Ishikawa (cell line): ENCODE results near the gene CYP1B1.

Source experiments
- CEBPB ChIP-seq: IDR thresholded peaks from 2 replicates; pipeline ENCODE4 v1.6.1; 2012
- CREB1 ChIP-seq: IDR thresholded peaks from 2 replicates; pipeline ENCODE4 v1.6.1; 2012; ENCODE audit warnings: low read depth
- EGR1 ChIP-seq: IDR thresholded peaks from 2 replicates; pipeline ENCODE4 v1.6.1; 2012
- EP300 ChIP-seq: IDR thresholded peaks from 2 replicates; pipeline ENCODE4 v1.6.1; 2012; ENCODE audit warnings: borderline replicate concordance
- FOXM1 ChIP-seq: IDR thresholded peaks from 2 replicates; pipeline ENCODE4 v1.6.1; 2012; ENCODE audit warnings: low read depth, borderline replicate concordance
- NFIC ChIP-seq: IDR thresholded peaks from 2 replicates; pipeline ENCODE4 v1.6.1; 2012
- RAD21 ChIP-seq: IDR thresholded peaks from 2 replicates; pipeline ENCODE4 v1.6.1; 2012; ENCODE audit warnings: low read depth
- TAF1 ChIP-seq: IDR thresholded peaks from 2 replicates; pipeline ENCODE4 v1.6.1; 2012; ENCODE audit warnings: low read depth, mild to moderate bottlenecking
- TCF12 ChIP-seq: IDR thresholded peaks from 2 replicates; pipeline ENCODE4 v1.6.1; 2012; ENCODE audit warnings: low read depth
- TEAD4 ChIP-seq: IDR thresholded peaks from 2 replicates; pipeline ENCODE4 v1.6.1; 2012
- YY1 ChIP-seq: IDR thresholded peaks from 2 replicates; pipeline ENCODE4 v1.6.1; 2012; ENCODE audit warnings: low read depth
- ZBTB7A ChIP-seq: IDR thresholded peaks from 2 replicates; pipeline ENCODE4 v1.6.1; 2012; ENCODE audit warnings: low read depth
- TF ChIP-seq, protein P1 (sequence below): IDR thresholded peaks from 2 replicates; pipeline ENCODE4 v1.6.1; 2012
- TF ChIP-seq, protein P2 (sequence below): IDR thresholded peaks from 2 replicates; pipeline ENCODE4 v1.6.1; 2012
- TF ChIP-seq, protein P3 (sequence below): IDR thresholded peaks from 2 replicates; pipeline ENCODE4 v1.6.1; 2012; ENCODE audit warnings: low read depth, mild to moderate bottlenecking

CYP1B1 gene

DNA sequence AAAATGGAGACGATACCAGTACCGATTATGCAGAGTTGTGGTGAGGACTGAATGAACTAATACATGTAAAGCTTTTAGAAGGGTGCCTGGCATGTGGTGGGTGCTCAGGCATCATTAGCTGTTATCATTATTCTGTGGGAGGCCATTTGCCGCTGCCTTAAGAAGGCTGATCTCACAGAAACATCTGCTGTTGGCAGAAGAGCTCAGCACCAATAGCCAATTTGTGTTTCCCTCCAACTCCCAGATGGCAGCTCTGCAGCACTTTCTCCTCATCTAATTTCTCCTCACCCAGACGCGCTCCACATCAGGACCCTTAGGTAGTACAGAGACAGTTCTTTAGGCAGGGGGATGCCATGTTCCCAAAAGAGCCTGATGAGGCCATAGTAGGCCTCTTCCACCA, 15.8 kb upstream of the CYP1B1 start:
- TF ChIP-seq RAD21 (no peak), ZBTB7A (no peak), CEBPB (no peak), EGR1 (no peak), TCF12 (no peak), FOXM1 (no peak), YY1 (no peak), TAF1 (no peak), NFIC (no peak), EP300 (no peak), CREB1 (no peak)
- TF ChIP-seq, protein P1, sequence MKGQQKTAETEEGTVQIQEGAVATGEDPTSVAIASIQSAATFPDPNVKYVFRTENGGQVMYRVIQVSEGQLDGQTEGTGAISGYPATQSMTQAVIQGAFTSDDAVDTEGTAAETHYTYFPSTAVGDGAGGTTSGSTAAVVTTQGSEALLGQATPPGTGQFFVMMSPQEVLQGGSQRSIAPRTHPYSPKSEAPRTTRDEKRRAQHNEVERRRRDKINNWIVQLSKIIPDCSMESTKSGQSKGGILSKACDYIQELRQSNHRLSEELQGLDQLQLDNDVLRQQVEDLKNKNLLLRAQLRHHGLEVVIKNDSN = no peak
- TF ChIP-seq, protein P2, sequence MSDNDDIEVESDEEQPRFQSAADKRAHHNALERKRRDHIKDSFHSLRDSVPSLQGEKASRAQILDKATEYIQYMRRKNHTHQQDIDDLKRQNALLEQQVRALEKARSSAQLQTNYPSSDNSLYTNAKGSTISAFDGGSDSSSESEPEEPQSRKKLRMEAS = no peak

DNA sequence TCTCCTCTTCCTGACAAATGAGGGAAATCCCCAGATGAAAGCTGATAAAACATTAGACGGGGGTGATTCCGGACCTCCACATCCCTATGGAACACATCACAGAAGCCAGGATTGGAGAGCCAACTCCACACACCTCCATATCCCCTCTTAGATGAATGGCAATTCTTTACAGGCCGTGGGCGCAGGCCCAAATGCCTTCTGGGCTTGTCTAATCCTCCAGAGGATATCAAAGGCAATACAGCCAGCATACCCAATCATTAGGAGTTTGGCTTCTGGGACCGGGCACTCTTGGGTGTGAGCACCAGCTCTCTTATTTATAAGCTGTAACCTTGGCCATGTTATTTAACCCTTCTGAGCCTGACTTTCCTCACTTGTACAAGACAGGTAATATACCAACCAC, 15.0 kb upstream of the CYP1B1 start:
- TF ChIP-seq TCF12 = no peak
- no peak for TF ChIP-seq EP300
- TF ChIP-seq FOXM1 = no peak
- TF ChIP-seq EGR1 = no peak
- no peak for TF ChIP-seq TAF1
- TF ChIP-seq, protein P1 = no peak
- TF ChIP-seq NFIC = no peak
- TF ChIP-seq CEBPB = no peak
- TF ChIP-seq CREB1 = no peak
- no peak for TF ChIP-seq ZBTB7A
- TF ChIP-seq TEAD4 = no peak
- TF ChIP-seq RAD21 = no peak
- TF ChIP-seq, protein P3, sequence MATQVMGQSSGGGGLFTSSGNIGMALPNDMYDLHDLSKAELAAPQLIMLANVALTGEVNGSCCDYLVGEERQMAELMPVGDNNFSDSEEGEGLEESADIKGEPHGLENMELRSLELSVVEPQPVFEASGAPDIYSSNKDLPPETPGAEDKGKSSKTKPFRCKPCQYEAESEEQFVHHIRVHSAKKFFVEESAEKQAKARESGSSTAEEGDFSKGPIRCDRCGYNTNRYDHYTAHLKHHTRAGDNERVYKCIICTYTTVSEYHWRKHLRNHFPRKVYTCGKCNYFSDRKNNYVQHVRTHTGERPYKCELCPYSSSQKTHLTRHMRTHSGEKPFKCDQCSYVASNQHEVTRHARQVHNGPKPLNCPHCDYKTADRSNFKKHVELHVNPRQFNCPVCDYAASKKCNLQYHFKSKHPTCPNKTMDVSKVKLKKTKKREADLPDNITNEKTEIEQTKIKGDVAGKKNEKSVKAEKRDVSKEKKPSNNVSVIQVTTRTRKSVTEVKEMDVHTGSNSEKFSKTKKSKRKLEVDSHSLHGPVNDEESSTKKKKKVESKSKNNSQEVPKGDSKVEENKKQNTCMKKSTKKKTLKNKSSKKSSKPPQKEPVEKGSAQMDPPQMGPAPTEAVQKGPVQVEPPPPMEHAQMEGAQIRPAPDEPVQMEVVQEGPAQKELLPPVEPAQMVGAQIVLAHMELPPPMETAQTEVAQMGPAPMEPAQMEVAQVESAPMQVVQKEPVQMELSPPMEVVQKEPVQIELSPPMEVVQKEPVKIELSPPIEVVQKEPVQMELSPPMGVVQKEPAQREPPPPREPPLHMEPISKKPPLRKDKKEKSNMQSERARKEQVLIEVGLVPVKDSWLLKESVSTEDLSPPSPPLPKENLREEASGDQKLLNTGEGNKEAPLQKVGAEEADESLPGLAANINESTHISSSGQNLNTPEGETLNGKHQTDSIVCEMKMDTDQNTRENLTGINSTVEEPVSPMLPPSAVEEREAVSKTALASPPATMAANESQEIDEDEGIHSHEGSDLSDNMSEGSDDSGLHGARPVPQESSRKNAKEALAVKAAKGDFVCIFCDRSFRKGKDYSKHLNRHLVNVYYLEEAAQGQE = no peak

DNA sequence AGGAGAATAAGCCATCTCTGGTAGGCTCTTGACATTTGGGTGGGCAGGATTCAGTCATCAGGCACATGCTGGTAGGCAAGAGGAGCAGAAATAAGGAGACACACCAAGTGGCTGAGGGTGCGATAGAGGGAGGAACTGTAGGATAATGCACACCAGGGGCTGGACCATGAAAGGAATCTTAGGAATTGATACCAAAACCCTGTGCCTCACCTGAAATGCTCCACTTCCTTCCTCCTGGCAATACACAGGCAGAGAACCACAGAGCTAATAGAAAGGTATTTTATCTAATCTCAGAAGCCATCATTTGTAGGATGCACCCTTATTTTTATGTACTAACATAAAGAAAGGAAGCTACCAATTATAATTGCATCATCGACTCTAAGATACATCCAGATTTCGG, 4.4 kb upstream of the CYP1B1 start:
- TF ChIP-seq CEBPB (no peak), EGR1 (no peak), FOXM1 (no peak), ZBTB7A (no peak)

DNA sequence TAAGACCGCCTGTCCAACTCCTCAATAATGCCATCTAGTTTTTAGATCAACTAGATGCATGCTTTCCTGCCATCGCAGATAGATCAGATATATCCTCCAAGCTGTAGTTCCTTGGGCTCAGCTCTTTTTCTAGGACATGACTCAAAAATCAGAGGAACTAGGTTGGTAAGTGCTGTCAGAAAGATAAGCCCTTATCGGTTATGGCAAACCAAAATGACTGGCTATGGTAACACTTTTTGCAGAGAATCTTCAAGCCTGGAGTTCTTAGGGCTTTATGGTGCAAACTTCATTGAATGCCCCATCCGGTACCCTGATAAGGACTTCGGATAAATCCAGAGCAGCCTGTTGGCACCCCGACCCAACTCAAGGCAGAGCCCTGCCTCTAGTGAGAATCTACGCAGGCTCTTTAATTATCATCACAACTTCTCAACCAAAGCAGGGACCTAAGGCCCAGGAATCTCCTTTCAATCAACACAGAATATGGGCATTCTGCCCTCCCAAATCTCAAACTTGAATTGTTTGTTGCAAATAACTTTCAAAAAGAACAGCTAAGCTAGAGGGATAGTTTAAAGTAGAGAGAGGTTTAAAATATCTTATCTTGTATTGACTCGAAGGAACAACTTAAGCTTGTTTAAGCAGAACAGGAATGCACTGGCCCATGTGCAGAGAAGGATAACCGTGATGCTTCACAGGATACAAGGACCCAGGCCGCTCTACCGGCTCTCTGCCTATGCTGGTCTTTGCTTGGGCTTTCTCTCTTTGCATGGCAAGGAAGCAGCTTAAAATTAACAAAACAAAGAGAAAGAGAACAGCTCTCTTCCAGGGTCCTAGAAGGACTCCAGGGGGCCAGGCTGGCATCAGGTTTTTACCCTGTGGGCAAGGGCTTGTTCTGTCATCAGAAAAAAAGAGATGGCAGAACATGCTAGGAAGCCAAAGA, 3.4 kb upstream of the CYP1B1 start:
- TF ChIP-seq, protein P3 = no peak
- no peak for TF ChIP-seq TAF1
- TF ChIP-seq, protein P2 = no peak
- TF ChIP-seq YY1 = no peak
- no peak for TF ChIP-seq TCF12
- TF ChIP-seq RAD21 = no peak
- TF ChIP-seq TEAD4 = no peak
- no peak for TF ChIP-seq ZBTB7A
- TF ChIP-seq NFIC = no peak
- TF ChIP-seq FOXM1 = no peak
- TF ChIP-seq, protein P1 = no peak
- no peak for TF ChIP-seq EP300
- TF ChIP-seq EGR1 = no peak
- TF ChIP-seq CREB1 = no peak

DNA sequence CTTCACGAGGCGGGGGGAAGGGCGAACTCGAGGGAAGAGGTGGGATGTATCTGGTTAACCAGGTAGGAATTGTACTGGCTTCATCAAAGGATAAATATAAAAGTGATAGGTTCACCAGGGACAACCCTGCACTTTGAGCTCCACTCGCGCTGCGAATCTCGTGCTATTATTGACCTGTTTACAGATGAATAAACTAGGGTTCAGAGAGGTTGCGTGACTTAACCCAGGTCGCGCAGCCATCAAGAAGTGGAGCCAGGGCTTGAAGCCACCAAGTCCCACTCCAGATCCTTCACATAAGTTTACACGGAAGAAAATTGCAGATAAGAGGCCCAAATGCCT, 1.4 kb upstream of the CYP1B1 start:
- TF ChIP-seq, protein P3 = no peak
- TF ChIP-seq, protein P2 = no peak
- TF ChIP-seq TAF1 (no peak), CEBPB (no peak), NFIC (no peak), TEAD4 (no peak), CREB1 (no peak), FOXM1 (no peak), RAD21 (no peak), EGR1 (no peak), YY1 (no peak), EP300 (no peak), TCF12 (no peak), ZBTB7A (no peak)
- TF ChIP-seq, protein P1 = no peak
